ENCODE data around the gene FNIP2.

- TF ChIP-seq, protein P1, sequence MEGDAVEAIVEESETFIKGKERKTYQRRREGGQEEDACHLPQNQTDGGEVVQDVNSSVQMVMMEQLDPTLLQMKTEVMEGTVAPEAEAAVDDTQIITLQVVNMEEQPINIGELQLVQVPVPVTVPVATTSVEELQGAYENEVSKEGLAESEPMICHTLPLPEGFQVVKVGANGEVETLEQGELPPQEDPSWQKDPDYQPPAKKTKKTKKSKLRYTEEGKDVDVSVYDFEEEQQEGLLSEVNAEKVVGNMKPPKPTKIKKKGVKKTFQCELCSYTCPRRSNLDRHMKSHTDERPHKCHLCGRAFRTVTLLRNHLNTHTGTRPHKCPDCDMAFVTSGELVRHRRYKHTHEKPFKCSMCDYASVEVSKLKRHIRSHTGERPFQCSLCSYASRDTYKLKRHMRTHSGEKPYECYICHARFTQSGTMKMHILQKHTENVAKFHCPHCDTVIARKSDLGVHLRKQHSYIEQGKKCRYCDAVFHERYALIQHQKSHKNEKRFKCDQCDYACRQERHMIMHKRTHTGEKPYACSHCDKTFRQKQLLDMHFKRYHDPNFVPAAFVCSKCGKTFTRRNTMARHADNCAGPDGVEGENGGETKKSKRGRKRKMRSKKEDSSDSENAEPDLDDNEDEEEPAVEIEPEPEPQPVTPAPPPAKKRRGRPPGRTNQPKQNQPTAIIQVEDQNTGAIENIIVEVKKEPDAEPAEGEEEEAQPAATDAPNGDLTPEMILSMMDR (IDR thresholded peaks at IDR 0.05) = no peak
- TF ChIP-seq POLR2A (IDR thresholded peaks at IDR 0.05) = no peak
Measured at GRCh38 chr4:158728236-158728635, 40.6 kb upstream of the FNIP2 start.
